Activated T-helper 1 cell treated with anti-CD3 and anti-CD28 coated beads, Interleukin-12 subunit alpha, Interleukin-12 subunit beta, Interleukin-2, Interleukin-4 antibody, amounts not matched to agents 30 ng/mL and 10 ng/mL and 1 ng/mL, durations not matched to agents 14 hours and 24 hours and 36 hours (primary cell): ENCODE results near the gene TSPAN33. TPM values are rescaled to one million over a fixed set of nuclear protein-coding genes. Genes with fewer than 3 reads are reported as not detected.
A peak's percentile ranks its signal among the peaks of the same experiment; 100 is the strongest.

Experiments
- DNase-seq: peaks from one replicate; pipeline ENCODE4 v3.0.0; 2021; ENCODE audit warnings: low spot score
- H3K27ac Mint-ChIP-seq: one replicate; pipeline ENCODE4 v1.8.0; 2021; ENCODE audit warnings: mild to moderate bottlenecking, mixed read lengths
- H3K27me3 Mint-ChIP-seq: one replicate; pipeline ENCODE4 v1.8.0; 2022; ENCODE audit warnings: mild to moderate bottlenecking, moderate library complexity, mixed read lengths; ENCODE audit not compliant: insufficient read depth
- H3K36me3 Mint-ChIP-seq: one replicate; pipeline ENCODE4 v1.8.0; 2021; ENCODE audit warnings: low read depth, mixed read lengths
- H3K4me1 Mint-ChIP-seq: one replicate; pipeline ENCODE4 v1.8.0; 2021; ENCODE audit warnings: low read depth, mixed read lengths
- H3K4me3 Mint-ChIP-seq: one replicate; pipeline ENCODE4 v1.8.0; 2021; ENCODE audit warnings: mild to moderate bottlenecking, moderate library complexity, mixed read lengths
- H3K9me3 Mint-ChIP-seq: one replicate; pipeline ENCODE4 v1.8.0; 2021; ENCODE audit warnings: mixed read lengths
- intact Hi-C: fragments of 100-400 bp; cut with micrococcal nuclease; formaldehyde crosslinking; loops from one replicate; pipeline ENCODE4 v1.15.1; 2024
- total RNA-seq: library from RNA; stranded (reverse); gene quantifications from 2 replicates; pipeline ENCODE4 v1.2.3, GENCODE V29; 2022

TSPAN33 gene
- total RNA-seq, 1 donor from 2014 or later = 9.5 TPM

GRCh38 chr7:129146237-129146979, 1.9 kb downstream of the TSPAN33 start:
- intact Hi-C loops = no loop called here
- peaks cover 25% of the 10 kb centered on the region for H3K27me3 Mint-ChIP-seq

GRCh38 chr7:129147731-129148130, 3.2 kb downstream of the TSPAN33 start:
- DNase-seq = no peak
- Mint-ChIP-seq H3K36me3 (no peaks in the 10 kb centered on the region), H3K27me3 (peaks cover 25% of the 10 kb centered on the region), H3K4me1 (peaks cover 16% of the 10 kb centered on the region), H3K4me3 (no peak overlapping the region), H3K27ac (no peak overlapping the region), H3K9me3 (no peaks in the 10 kb centered on the region)
- intact Hi-C loops = no loop called here

More at GRCh38 chr7:129146237-129146979, 1.9 kb downstream of the TSPAN33 start:
- DNase-seq = no peak
- no peaks in the 10 kb centered on the region for H3K9me3 Mint-ChIP-seq
- peak overlapping the region; percentile 82 for H3K4me3 Mint-ChIP-seq
- no peaks in the 10 kb centered on the region for H3K36me3 Mint-ChIP-seq
- peaks cover 16% of the 10 kb centered on the region for H3K4me1 Mint-ChIP-seq
- no peak overlapping the region for H3K27ac Mint-ChIP-seq

GRCh38 chr7:129149511-129149910, 5.0 kb downstream of the TSPAN33 start:
- no peak overlapping the region for H3K27ac Mint-ChIP-seq
- H3K4me1 Mint-ChIP-seq = peaks cover 6% of the 10 kb centered on the region
- H3K4me3 Mint-ChIP-seq = no peak overlapping the region
- no peak for DNase-seq
- H3K36me3 Mint-ChIP-seq = no peaks in the 10 kb centered on the region
- H3K9me3 Mint-ChIP-seq = no peaks in the 10 kb centered on the region
- peaks cover 9% of the 10 kb centered on the region for H3K27me3 Mint-ChIP-seq
- intact Hi-C loops = no loop called here

- no peak overlapping the region for H3K4me3 Mint-ChIP-seq
- H3K27me3 Mint-ChIP-seq = peaks cover 12% of the 10 kb centered on the region
- H3K27ac Mint-ChIP-seq = no peak overlapping the region
- H3K4me1 Mint-ChIP-seq = peaks cover 6% of the 10 kb centered on the region
- H3K9me3 Mint-ChIP-seq = no peaks in the 10 kb centered on the region
- no peak for DNase-seq
- intact Hi-C loops = no loop called here
- H3K36me3 Mint-ChIP-seq = no peaks in the 10 kb centered on the region
Observed at GRCh38 chr7:129150199-129150996, 5.9 kb downstream of the TSPAN33 start.

GRCh38 chr7:129157651-129158050, 13.1 kb downstream of the TSPAN33 start:
- Mint-ChIP-seq H3K27ac (no peak overlapping the region), H3K9me3 (no peaks in the 10 kb centered on the region), H3K4me3 (no peak overlapping the region), H3K36me3 (peaks cover 4% of the 10 kb centered on the region), H3K27me3 (peaks cover 3% of the 10 kb centered on the region), H3K4me1 (no peaks in the 10 kb centered on the region)
- intact Hi-C loops = no loop called here
- no peak for DNase-seq

- Mint-ChIP-seq H3K36me3 (peaks cover 4% of the 10 kb centered on the region), H3K4me1 (no peaks in the 10 kb centered on the region), H3K4me3 (no peak overlapping the region), H3K27ac (no peak overlapping the region), H3K9me3 (no peaks in the 10 kb centered on the region), H3K27me3 (peaks cover 3% of the 10 kb centered on the region)
- DNase-seq = no peak
- intact Hi-C loops = no loop called here
Observed at GRCh38 chr7:129159539-129159938, 15.0 kb downstream of the TSPAN33 start.

GRCh38 chr7:129160161-129160905, 15.8 kb downstream of the TSPAN33 start:
- Mint-ChIP-seq H3K4me3 (no peak overlapping the region), H3K27ac (no peak overlapping the region), H3K4me1 (no peaks in the 10 kb centered on the region), H3K27me3 (no peaks in the 10 kb centered on the region), H3K36me3 (peaks cover 4% of the 10 kb centered on the region), H3K9me3 (no peaks in the 10 kb centered on the region)
- no peak for DNase-seq
- intact Hi-C loops = no loop called here

GRCh38 chr7:129161524-129162225, 17.2 kb downstream of the TSPAN33 start:
- no peaks in the 10 kb centered on the region for H3K9me3 Mint-ChIP-seq
- no peak for DNase-seq
- peaks cover 4% of the 10 kb centered on the region for H3K36me3 Mint-ChIP-seq
- H3K4me1 Mint-ChIP-seq = peaks cover 1% of the 10 kb centered on the region
- no peaks in the 10 kb centered on the region for H3K27me3 Mint-ChIP-seq
- no peak overlapping the region for H3K27ac Mint-ChIP-seq
- no peak overlapping the region for H3K4me3 Mint-ChIP-seq
- intact Hi-C loops = no loop called here

GRCh38 chr7:129162732-129163131, 18.2 kb downstream of the TSPAN33 start:
- Mint-ChIP-seq H3K9me3 (no peaks in the 10 kb centered on the region), H3K27ac (no peak overlapping the region), H3K4me3 (no peak overlapping the region), H3K36me3 (peaks cover 4% of the 10 kb centered on the region), H3K27me3 (no peaks in the 10 kb centered on the region), H3K4me1 (peaks cover 5% of the 10 kb centered on the region)
- DNase-seq = no peak
- intact Hi-C loops = no loop called here

- intact Hi-C loops = loop anchor here (1.0 to 2.0 kb wide), 2 partner anchors 41 to 46 kb away; no protein-coding TSS in a partner anchor
- Mint-ChIP-seq H3K9me3 (no peaks in the 10 kb centered on the region), H3K27ac (no peak overlapping the region), H3K4me3 (no peak overlapping the region), H3K36me3 (peaks cover 4% of the 10 kb centered on the region), H3K4me1 (peaks cover 5% of the 10 kb centered on the region), H3K27me3 (no peaks in the 10 kb centered on the region)
- no peak for DNase-seq
Observed at GRCh38 chr7:129163875-129164544, 19.5 kb downstream of the TSPAN33 start.

- H3K27ac Mint-ChIP-seq = no peak overlapping the region
- DNase-seq = no peak
- H3K4me3 Mint-ChIP-seq = no peak overlapping the region
- H3K27me3 Mint-ChIP-seq = peaks cover 12% of the 10 kb centered on the region
- no peaks in the 10 kb centered on the region for H3K36me3 Mint-ChIP-seq
- H3K4me1 Mint-ChIP-seq = peaks cover 20% of the 10 kb centered on the region
- H3K9me3 Mint-ChIP-seq = no peaks in the 10 kb centered on the region
- intact Hi-C loops = no loop called here
Observed at GRCh38 chr7:129166745-129167144, 22.2 kb downstream of the TSPAN33 start.

- Mint-ChIP-seq H3K9me3 (no peaks in the 10 kb centered on the region), H3K4me3 (no peak overlapping the region), H3K27me3 (peaks cover 15% of the 10 kb centered on the region), H3K27ac (no peak overlapping the region), H3K4me1 (peaks cover 20% of the 10 kb centered on the region), H3K36me3 (no peaks in the 10 kb centered on the region)
- no peak for DNase-seq
- intact Hi-C loops = loop anchor here (2.0 kb wide), 1 partner anchor 77 kb away; no protein-coding TSS in a partner anchor
Observed at GRCh38 chr7:129167817-129168216, 23.3 kb downstream of the TSPAN33 start.
